ENCODE data around the gene SLC5A10.

SLC5A10 gene

DNA sequence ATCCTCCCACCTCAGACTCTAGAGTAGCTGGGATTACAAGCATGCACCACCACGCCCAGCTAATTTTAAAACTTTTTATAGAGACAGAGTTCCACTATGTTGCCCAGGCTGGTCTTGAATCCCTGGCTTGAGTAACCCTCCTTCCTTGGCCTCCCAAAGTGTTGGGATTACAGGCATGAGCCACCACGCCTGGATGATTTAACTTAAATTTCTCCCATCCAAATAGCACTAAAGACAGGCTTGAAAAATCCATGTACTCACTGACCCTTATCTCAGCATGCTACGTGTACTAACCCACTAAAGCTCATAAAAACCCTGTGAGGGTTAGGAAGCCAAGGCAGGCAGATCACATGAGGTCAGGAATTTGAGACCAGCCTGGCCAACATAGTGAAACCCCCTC, 4.6 kb downstream of the SLC5A10 start:
- Histone ChIP-seq H3K4me3 (ENCODE audit: low read length in 2 of 2) (no peak overlapping the region), H3K4me1 (ENCODE audit: control insufficient read depth in 2 of 2, insufficient read depth in 2 of 2, low read length in 2 of 2) (peaks cover 0 to 6% of the 10 kb centered on the region in 2 donors), H3K9ac (ENCODE audit: low read depth in 1 of 2, low read length in 2 of 2) (no peak overlapping the region), H3K27ac (ENCODE audit: low read depth in 2 of 2, low read length in 2 of 2) (no peak overlapping the region), H3K36me3 (ENCODE audit: control insufficient read depth in 2 of 2, insufficient read depth in 2 of 2, low read length in 2 of 2) (no peaks in the 10 kb centered on the region), H3K9me3 (ENCODE audit: control insufficient read depth in 2 of 2, low read length in 2 of 2) (no peaks in the 10 kb centered on the region), H3K27me3 (ENCODE audit: control insufficient read depth in 2 of 2, insufficient read depth in 2 of 2, low read length in 2 of 2) (no peaks in the 10 kb centered on the region)

GRCh38 chr17:18957831-18958230, 5.9 kb downstream of the SLC5A10 start:
- H3K4me1 ChIP-seq (ENCODE audit: control insufficient read depth in 2 of 2, insufficient read depth in 2 of 2, low read length in 2 of 2): peaks cover 0 to 6% of the 10 kb centered on the region in 2 donors
- H3K36me3 ChIP-seq (ENCODE audit: control insufficient read depth in 2 of 2, insufficient read depth in 2 of 2, low read length in 2 of 2): no peaks in the 10 kb centered on the region
- no peaks in the 10 kb centered on the region for H3K9me3 ChIP-seq (ENCODE audit: control insufficient read depth in 2 of 2, low read length in 2 of 2)
- no peak overlapping the region for H3K4me3 ChIP-seq (ENCODE audit: low read length in 2 of 2)
- no peak overlapping the region for H3K27ac ChIP-seq (ENCODE audit: low read depth in 2 of 2, low read length in 2 of 2)
- no peaks in the 10 kb centered on the region for H3K27me3 ChIP-seq (ENCODE audit: control insufficient read depth in 2 of 2, insufficient read depth in 2 of 2, low read length in 2 of 2)
- H3K9ac ChIP-seq (ENCODE audit: low read depth in 1 of 2, low read length in 2 of 2): no peak overlapping the region

- H3K9ac ChIP-seq (ENCODE audit: low read depth in 1 of 2, low read length in 2 of 2): no peak overlapping the region
- no peaks in the 10 kb centered on the region for H3K36me3 ChIP-seq (ENCODE audit: control insufficient read depth in 2 of 2, insufficient read depth in 2 of 2, low read length in 2 of 2)
- no peak overlapping the region for H3K27ac ChIP-seq (ENCODE audit: low read depth in 2 of 2, low read length in 2 of 2)
- H3K4me1 ChIP-seq (ENCODE audit: control insufficient read depth in 2 of 2, insufficient read depth in 2 of 2, low read length in 2 of 2): peaks cover 3 to 10% of the 10 kb centered on the region in 2 donors
- no peak overlapping the region for H3K4me3 ChIP-seq (ENCODE audit: low read length in 2 of 2)
- no peaks in the 10 kb centered on the region for H3K9me3 ChIP-seq (ENCODE audit: control insufficient read depth in 2 of 2, low read length in 2 of 2)
- H3K27me3 ChIP-seq (ENCODE audit: control insufficient read depth in 2 of 2, insufficient read depth in 2 of 2, low read length in 2 of 2): no peaks in the 10 kb centered on the region
Observed at GRCh38 chr17:18958611-18959010, 6.6 kb downstream of the SLC5A10 start.

GRCh38 chr17:18959071-18959844, 7.3 kb downstream of the SLC5A10 start:
- no peak overlapping the region for H3K4me3 ChIP-seq (ENCODE audit: low read length in 2 of 2)
- no peaks in the 10 kb centered on the region for H3K36me3 ChIP-seq (ENCODE audit: control insufficient read depth in 2 of 2, insufficient read depth in 2 of 2, low read length in 2 of 2)
- peaks cover 3 to 12% of the 10 kb centered on the region in 2 donors for H3K4me1 ChIP-seq (ENCODE audit: control insufficient read depth in 2 of 2, insufficient read depth in 2 of 2, low read length in 2 of 2)
- no peak overlapping the region for H3K27ac ChIP-seq (ENCODE audit: low read depth in 2 of 2, low read length in 2 of 2)
- no peak overlapping the region for H3K9ac ChIP-seq (ENCODE audit: low read depth in 1 of 2, low read length in 2 of 2)
- no peaks in the 10 kb centered on the region for H3K9me3 ChIP-seq (ENCODE audit: control insufficient read depth in 2 of 2, low read length in 2 of 2)
- H3K27me3 ChIP-seq (ENCODE audit: control insufficient read depth in 2 of 2, insufficient read depth in 2 of 2, low read length in 2 of 2): no peaks in the 10 kb centered on the region

GRCh38 chr17:18959845-18960240, 7.9 kb downstream of the SLC5A10 start:
- H3K9me3 ChIP-seq (ENCODE audit: control insufficient read depth in 2 of 2, low read length in 2 of 2): no peaks in the 10 kb centered on the region
- H3K4me1 ChIP-seq (ENCODE audit: control insufficient read depth in 2 of 2, insufficient read depth in 2 of 2, low read length in 2 of 2): peaks cover 3 to 12% of the 10 kb centered on the region in 2 donors
- no peak overlapping the region for H3K4me3 ChIP-seq (ENCODE audit: low read length in 2 of 2)
- H3K27ac ChIP-seq (ENCODE audit: low read depth in 2 of 2, low read length in 2 of 2): no peak overlapping the region
- no peak overlapping the region for H3K9ac ChIP-seq (ENCODE audit: low read depth in 1 of 2, low read length in 2 of 2)
- no peaks in the 10 kb centered on the region for H3K27me3 ChIP-seq (ENCODE audit: control insufficient read depth in 2 of 2, insufficient read depth in 2 of 2, low read length in 2 of 2)
- H3K36me3 ChIP-seq (ENCODE audit: control insufficient read depth in 2 of 2, insufficient read depth in 2 of 2, low read length in 2 of 2): no peaks in the 10 kb centered on the region

GRCh38 chr17:18960241-18960665, 8.3 kb downstream of the SLC5A10 start:
- peaks cover 3 to 12% of the 10 kb centered on the region in 2 donors for H3K4me1 ChIP-seq (ENCODE audit: control insufficient read depth in 2 of 2, insufficient read depth in 2 of 2, low read length in 2 of 2)
- no peaks in the 10 kb centered on the region for H3K27me3 ChIP-seq (ENCODE audit: control insufficient read depth in 2 of 2, insufficient read depth in 2 of 2, low read length in 2 of 2)
- H3K27ac ChIP-seq (ENCODE audit: low read depth in 2 of 2, low read length in 2 of 2): no peak overlapping the region
- H3K9ac ChIP-seq (ENCODE audit: low read depth in 1 of 2, low read length in 2 of 2): no peak overlapping the region
- no peaks in the 10 kb centered on the region for H3K36me3 ChIP-seq (ENCODE audit: control insufficient read depth in 2 of 2, insufficient read depth in 2 of 2, low read length in 2 of 2)
- no peak overlapping the region for H3K4me3 ChIP-seq (ENCODE audit: low read length in 2 of 2)
- H3K9me3 ChIP-seq (ENCODE audit: control insufficient read depth in 2 of 2, low read length in 2 of 2): no peaks in the 10 kb centered on the region

GRCh38 chr17:18960803-18961511, 9.0 kb downstream of the SLC5A10 start:
- Histone ChIP-seq H3K9ac (ENCODE audit: low read depth in 1 of 2, low read length in 2 of 2) (no peak overlapping the region), H3K27ac (ENCODE audit: low read depth in 2 of 2, low read length in 2 of 2) (no peak overlapping the region)

GRCh38 chr17:18961634-18962493, 9.9 kb downstream of the SLC5A10 start:
- peaks cover 3 to 12% of the 10 kb centered on the region in 2 donors for H3K4me1 ChIP-seq (ENCODE audit: control insufficient read depth in 2 of 2, insufficient read depth in 2 of 2, low read length in 2 of 2)
- H3K9me3 ChIP-seq (ENCODE audit: control insufficient read depth in 2 of 2, low read length in 2 of 2): no peaks in the 10 kb centered on the region
- no peak overlapping the region for H3K27ac ChIP-seq (ENCODE audit: low read depth in 2 of 2, low read length in 2 of 2)
- H3K4me3 ChIP-seq (ENCODE audit: low read length in 2 of 2): no peak overlapping the region
- H3K27me3 ChIP-seq (ENCODE audit: control insufficient read depth in 2 of 2, insufficient read depth in 2 of 2, low read length in 2 of 2): no peaks in the 10 kb centered on the region
- no peak overlapping the region for H3K9ac ChIP-seq (ENCODE audit: low read depth in 1 of 2, low read length in 2 of 2)
- no peaks in the 10 kb centered on the region for H3K36me3 ChIP-seq (ENCODE audit: control insufficient read depth in 2 of 2, insufficient read depth in 2 of 2, low read length in 2 of 2)

More at GRCh38 chr17:18960803-18961511, 9.0 kb downstream of the SLC5A10 start:
- Histone ChIP-seq H3K9me3 (ENCODE audit: control insufficient read depth in 2 of 2, low read length in 2 of 2) (no peaks in the 10 kb centered on the region), H3K36me3 (ENCODE audit: control insufficient read depth in 2 of 2, insufficient read depth in 2 of 2, low read length in 2 of 2) (no peaks in the 10 kb centered on the region), H3K4me1 (ENCODE audit: control insufficient read depth in 2 of 2, insufficient read depth in 2 of 2, low read length in 2 of 2) (peaks cover 3 to 12% of the 10 kb centered on the region in 2 donors), H3K27me3 (ENCODE audit: control insufficient read depth in 2 of 2, insufficient read depth in 2 of 2, low read length in 2 of 2) (no peaks in the 10 kb centered on the region), H3K4me3 (ENCODE audit: low read length in 2 of 2) (no peak overlapping the region)

DNA sequence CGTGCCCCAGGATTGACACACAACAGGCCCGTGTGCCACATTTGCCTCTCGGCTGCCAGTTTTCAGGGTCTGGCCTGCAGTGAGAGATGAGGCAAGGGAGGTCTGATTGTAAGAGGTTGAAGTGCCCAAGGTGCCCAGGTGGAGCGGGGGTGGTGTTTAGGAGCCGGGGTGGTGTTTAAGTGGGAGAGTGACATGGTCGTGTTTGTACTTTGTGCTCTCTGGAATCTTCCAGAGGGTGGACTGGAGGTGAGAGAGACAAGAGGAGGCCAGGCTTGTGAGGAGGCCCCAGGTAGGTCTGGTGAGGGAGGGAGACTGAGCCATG, 10.5 kb downstream of the SLC5A10 start:
- H3K9me3 ChIP-seq (ENCODE audit: control insufficient read depth in 2 of 2, low read length in 2 of 2): no peaks in the 10 kb centered on the region
- H3K27me3 ChIP-seq (ENCODE audit: control insufficient read depth in 2 of 2, insufficient read depth in 2 of 2, low read length in 2 of 2): no peaks in the 10 kb centered on the region
- H3K4me3 ChIP-seq (ENCODE audit: low read length in 2 of 2): no peak overlapping the region
- H3K9ac ChIP-seq (ENCODE audit: low read depth in 1 of 2, low read length in 2 of 2): no peak overlapping the region
- no peaks in the 10 kb centered on the region for H3K36me3 ChIP-seq (ENCODE audit: control insufficient read depth in 2 of 2, insufficient read depth in 2 of 2, low read length in 2 of 2)
- peaks cover 3 to 13% of the 10 kb centered on the region in 2 donors for H3K4me1 ChIP-seq (ENCODE audit: control insufficient read depth in 2 of 2, insufficient read depth in 2 of 2, low read length in 2 of 2)
- no peak overlapping the region for H3K27ac ChIP-seq (ENCODE audit: low read depth in 2 of 2, low read length in 2 of 2)
